ENCODE measurements around the gene GRHPR. TPM values are rescaled to one million over a fixed set of nuclear protein-coding genes. Genes with fewer than 3 reads are reported as not detected.
"Not testable (repeated sequence)": the region's sequence is repeated elsewhere in the genome, so short reads cannot be mapped to it uniquely, and the experiment has no call there.

The GRHPR gene
- polyA plus RNA-seq, 1 donor from 2014 or later: 128 TPM

DNA sequence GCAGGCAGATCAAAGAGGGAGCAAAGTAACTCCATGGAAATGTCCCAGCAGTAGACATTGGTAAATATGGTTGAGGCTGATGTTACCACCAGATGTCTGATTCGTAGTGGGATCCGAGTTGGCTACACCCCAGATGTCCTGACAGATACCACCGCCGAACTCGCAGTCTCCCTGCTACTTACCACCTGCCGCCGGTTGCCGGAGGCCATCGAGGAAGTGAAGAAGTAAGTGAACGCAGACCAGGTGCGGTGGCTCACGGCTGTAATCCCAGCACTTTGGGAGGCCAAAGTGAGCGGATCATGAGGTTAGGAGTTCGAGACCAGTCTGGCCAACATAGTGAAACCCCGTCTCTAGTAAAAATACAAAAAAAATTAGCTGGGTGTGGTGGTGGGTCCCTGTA lies 3.9 kb downstream of the GRHPR start:
- not testable (repeated sequence) for H3K9ac ChIP-seq (ENCODE audit: low read length); H3K27me3 ChIP-seq (ENCODE audit: insufficient read depth, low read depth, low read length); H3K27ac ChIP-seq (ENCODE audit: low read length); H3K9me3 ChIP-seq (ENCODE audit: low read length); H4K20me1 ChIP-seq (ENCODE audit: insufficient read depth); H3K9me2 ChIP-seq (ENCODE audit: insufficient read depth, low read length); H3K36me3 ChIP-seq (ENCODE audit: insufficient read depth, low read length); H2AFZ ChIP-seq (ENCODE audit: low read depth, low read length); H3F3A ChIP-seq (ENCODE audit: insufficient read depth, low read length, poor library complexity, severe bottlenecking); H3K4me2 ChIP-seq (ENCODE audit: low read length); H3K4me3 ChIP-seq (ENCODE audit: low read length)
- H3K79me2 ChIP-seq (replicated peaks; ENCODE audit: insufficient read depth, low read length): peaks cover 24% of the 10 kb centered on the region

DNA sequence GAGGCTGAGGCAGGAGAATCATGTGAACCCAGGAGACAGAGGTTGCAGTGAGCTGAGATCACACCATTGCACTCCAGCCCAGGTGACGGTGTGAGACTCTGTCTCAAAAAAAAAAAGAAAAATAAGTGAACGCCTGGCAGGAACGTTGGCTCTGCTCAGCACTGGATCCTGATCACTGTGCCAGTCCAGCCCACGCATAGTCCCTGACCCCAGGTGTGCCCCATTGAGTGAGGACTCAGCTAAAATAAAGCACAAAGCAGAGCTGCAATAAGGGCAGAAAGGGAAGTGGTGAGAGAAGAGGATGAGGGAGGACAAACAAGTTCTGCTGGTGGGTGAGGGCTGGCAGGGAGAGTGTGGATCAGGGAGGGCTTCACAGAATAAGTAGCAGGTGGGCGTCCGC lies 4.3 kb downstream of the GRHPR start:
- H3K4me3 ChIP-seq (ENCODE audit: low read length): no peak overlapping the region
- H3K9ac ChIP-seq (ENCODE audit: low read length): no peak overlapping the region
- H4K20me1 ChIP-seq (ENCODE audit: insufficient read depth): no peaks in the 10 kb centered on the region
- no peaks in the 10 kb centered on the region for H3K9me3 ChIP-seq (ENCODE audit: low read length)
- H3K36me3 ChIP-seq (ENCODE audit: insufficient read depth, low read length): no peaks in the 10 kb centered on the region
- no peaks in the 10 kb centered on the region for H3K27me3 ChIP-seq (ENCODE audit: insufficient read depth, low read depth, low read length)
- H3K4me2 ChIP-seq (ENCODE audit: low read length): no peak overlapping the region
- no peak for TF ChIP-seq EZH2 (IDR thresholded peaks at IDR 0.05; ENCODE audit: borderline replicate concordance, insufficient read depth, low read length, poor library complexity, severe bottlenecking)
- TF ChIP-seq MXI1 (conservative IDR thresholded peaks at IDR 0.05; ENCODE audit: poor library complexity, severe bottlenecking): no peak
- TF ChIP-seq, protein P1, sequence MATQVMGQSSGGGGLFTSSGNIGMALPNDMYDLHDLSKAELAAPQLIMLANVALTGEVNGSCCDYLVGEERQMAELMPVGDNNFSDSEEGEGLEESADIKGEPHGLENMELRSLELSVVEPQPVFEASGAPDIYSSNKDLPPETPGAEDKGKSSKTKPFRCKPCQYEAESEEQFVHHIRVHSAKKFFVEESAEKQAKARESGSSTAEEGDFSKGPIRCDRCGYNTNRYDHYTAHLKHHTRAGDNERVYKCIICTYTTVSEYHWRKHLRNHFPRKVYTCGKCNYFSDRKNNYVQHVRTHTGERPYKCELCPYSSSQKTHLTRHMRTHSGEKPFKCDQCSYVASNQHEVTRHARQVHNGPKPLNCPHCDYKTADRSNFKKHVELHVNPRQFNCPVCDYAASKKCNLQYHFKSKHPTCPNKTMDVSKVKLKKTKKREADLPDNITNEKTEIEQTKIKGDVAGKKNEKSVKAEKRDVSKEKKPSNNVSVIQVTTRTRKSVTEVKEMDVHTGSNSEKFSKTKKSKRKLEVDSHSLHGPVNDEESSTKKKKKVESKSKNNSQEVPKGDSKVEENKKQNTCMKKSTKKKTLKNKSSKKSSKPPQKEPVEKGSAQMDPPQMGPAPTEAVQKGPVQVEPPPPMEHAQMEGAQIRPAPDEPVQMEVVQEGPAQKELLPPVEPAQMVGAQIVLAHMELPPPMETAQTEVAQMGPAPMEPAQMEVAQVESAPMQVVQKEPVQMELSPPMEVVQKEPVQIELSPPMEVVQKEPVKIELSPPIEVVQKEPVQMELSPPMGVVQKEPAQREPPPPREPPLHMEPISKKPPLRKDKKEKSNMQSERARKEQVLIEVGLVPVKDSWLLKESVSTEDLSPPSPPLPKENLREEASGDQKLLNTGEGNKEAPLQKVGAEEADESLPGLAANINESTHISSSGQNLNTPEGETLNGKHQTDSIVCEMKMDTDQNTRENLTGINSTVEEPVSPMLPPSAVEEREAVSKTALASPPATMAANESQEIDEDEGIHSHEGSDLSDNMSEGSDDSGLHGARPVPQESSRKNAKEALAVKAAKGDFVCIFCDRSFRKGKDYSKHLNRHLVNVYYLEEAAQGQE (IDR thresholded peaks at IDR 0.05; ENCODE audit: borderline replicate concordance): no peak
- TF ChIP-seq RAD21 (conservative IDR thresholded peaks at IDR 0.05): no peak
- TF ChIP-seq POLR2AphosphoS5 (IDR thresholded peaks at IDR 0.05): no peak
- TF ChIP-seq, protein P2, sequence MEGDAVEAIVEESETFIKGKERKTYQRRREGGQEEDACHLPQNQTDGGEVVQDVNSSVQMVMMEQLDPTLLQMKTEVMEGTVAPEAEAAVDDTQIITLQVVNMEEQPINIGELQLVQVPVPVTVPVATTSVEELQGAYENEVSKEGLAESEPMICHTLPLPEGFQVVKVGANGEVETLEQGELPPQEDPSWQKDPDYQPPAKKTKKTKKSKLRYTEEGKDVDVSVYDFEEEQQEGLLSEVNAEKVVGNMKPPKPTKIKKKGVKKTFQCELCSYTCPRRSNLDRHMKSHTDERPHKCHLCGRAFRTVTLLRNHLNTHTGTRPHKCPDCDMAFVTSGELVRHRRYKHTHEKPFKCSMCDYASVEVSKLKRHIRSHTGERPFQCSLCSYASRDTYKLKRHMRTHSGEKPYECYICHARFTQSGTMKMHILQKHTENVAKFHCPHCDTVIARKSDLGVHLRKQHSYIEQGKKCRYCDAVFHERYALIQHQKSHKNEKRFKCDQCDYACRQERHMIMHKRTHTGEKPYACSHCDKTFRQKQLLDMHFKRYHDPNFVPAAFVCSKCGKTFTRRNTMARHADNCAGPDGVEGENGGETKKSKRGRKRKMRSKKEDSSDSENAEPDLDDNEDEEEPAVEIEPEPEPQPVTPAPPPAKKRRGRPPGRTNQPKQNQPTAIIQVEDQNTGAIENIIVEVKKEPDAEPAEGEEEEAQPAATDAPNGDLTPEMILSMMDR (IDR thresholded peaks at IDR 0.05; ENCODE audit: poor library complexity, severe bottlenecking): no peak
- peaks cover 21% of the 10 kb centered on the region for H3K79me2 ChIP-seq (replicated peaks; ENCODE audit: insufficient read depth, low read length)
- H3K27ac ChIP-seq (ENCODE audit: low read length): no peak overlapping the region
- no peaks in the 10 kb centered on the region for H3F3A ChIP-seq (ENCODE audit: insufficient read depth, low read length, poor library complexity, severe bottlenecking)
- H3K9me2 ChIP-seq (ENCODE audit: insufficient read depth, low read length): no peaks in the 10 kb centered on the region
- H2AFZ ChIP-seq (ENCODE audit: low read depth, low read length): no peak overlapping the region

DNA sequence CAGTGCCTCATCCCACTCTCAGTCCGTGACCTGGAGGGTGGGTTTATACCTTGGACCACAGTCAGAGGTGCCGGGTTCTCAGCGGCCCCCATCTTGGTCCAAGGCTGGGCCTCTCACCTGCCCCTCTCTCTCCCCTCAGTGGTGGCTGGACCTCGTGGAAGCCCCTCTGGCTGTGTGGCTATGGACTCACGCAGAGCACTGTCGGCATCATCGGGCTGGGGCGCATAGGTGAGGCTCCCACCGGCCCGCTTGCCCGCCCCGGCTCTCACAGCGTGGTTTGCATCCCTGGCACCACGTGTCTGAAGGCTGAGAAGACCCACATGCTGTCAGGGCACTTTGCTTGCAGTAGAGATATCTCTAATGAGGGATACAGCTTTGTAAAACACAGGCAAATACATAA lies 5.8 kb downstream of the GRHPR start:
- Histone ChIP-seq H3K4me2 (ENCODE audit: low read length) (no peak overlapping the region), H4K20me1 (ENCODE audit: insufficient read depth) (no peaks in the 10 kb centered on the region), H3K36me3 (ENCODE audit: insufficient read depth, low read length) (no peaks in the 10 kb centered on the region), H3F3A (ENCODE audit: insufficient read depth, low read length, poor library complexity, severe bottlenecking) (no peaks in the 10 kb centered on the region), H3K9me3 (ENCODE audit: low read length) (no peaks in the 10 kb centered on the region), H3K79me2 (replicated peaks; ENCODE audit: insufficient read depth, low read length) (peaks cover 9% of the 10 kb centered on the region), H3K4me3 (ENCODE audit: low read length) (no peak overlapping the region), H3K9ac (ENCODE audit: low read length) (no peak overlapping the region), H3K27me3 (ENCODE audit: insufficient read depth, low read depth, low read length) (no peaks in the 10 kb centered on the region), H3K27ac (ENCODE audit: low read length) (no peak overlapping the region), H2AFZ (ENCODE audit: low read depth, low read length) (no peak overlapping the region), H3K9me2 (ENCODE audit: insufficient read depth, low read length) (no peaks in the 10 kb centered on the region)
- no peak for TF ChIP-seq TAF1 (IDR thresholded peaks at IDR 0.05; ENCODE audit: low read depth)
- TF ChIP-seq, protein P1 (IDR thresholded peaks at IDR 0.05; ENCODE audit: borderline replicate concordance): no peak
- TF ChIP-seq, protein P2 (IDR thresholded peaks at IDR 0.05; ENCODE audit: poor library complexity, severe bottlenecking): no peak
- TF ChIP-seq RAD21 (conservative IDR thresholded peaks at IDR 0.05): no peak
- no peak for TF ChIP-seq POLR2AphosphoS5 (IDR thresholded peaks at IDR 0.05)
- no peak for TF ChIP-seq EZH2 (IDR thresholded peaks at IDR 0.05; ENCODE audit: borderline replicate concordance, insufficient read depth, low read length, poor library complexity, severe bottlenecking)
- TF ChIP-seq MXI1 (conservative IDR thresholded peaks at IDR 0.05; ENCODE audit: poor library complexity, severe bottlenecking): no peak
- TF ChIP-seq SMC3 (conservative IDR thresholded peaks at IDR 0.05; ENCODE audit: poor library complexity): no peak
- TF ChIP-seq EP300 (conservative IDR thresholded peaks at IDR 0.05; ENCODE audit: poor library complexity, severe bottlenecking): no peak
